Measurements from ENCODE around the gene EFHC1. TPM values are rescaled to one million over a fixed set of nuclear protein-coding genes. Genes with fewer than 3 reads are reported as not detected.

Gene EFHC1
- polyA plus RNA-seq, 4 donors, result 10.4 to 23.8 (median 19.7) TPM

DNA sequence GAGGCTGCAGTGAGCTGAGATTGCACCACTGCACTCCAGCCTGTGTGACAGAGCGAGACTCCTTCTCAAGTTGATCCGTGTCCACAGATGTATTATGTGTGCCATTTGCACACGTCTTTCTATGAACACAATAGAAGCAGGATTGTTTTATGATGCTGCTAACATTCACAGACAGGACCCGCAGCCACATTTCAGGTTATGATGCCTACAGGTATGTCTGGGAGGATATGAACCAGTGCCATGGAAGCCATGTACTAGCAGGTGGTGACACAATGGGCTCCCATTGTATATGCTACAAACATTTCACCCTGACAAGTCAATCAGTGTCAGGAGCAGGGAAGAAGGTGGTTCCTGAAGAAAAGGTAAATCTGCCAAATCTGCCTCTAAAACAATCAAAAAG lies 152.4 kb downstream of the EFHC1 start:
- Histone ChIP-seq H3K4me1 (ENCODE audit: control insufficient read depth in 3 of 3, insufficient read depth in 2 of 3, low read depth in 1 of 3, low read length in 2 of 3) (peaks cover 3 to 58% (median 21%) of the 10 kb centered on the region in 3 donors), H3K9me3 (ENCODE audit: control insufficient read depth in 2 of 2, insufficient read depth in 1 of 2, low read depth in 1 of 2, low read length in 1 of 2) (no peaks in the 10 kb centered on the region), H3K4me3 (ENCODE audit: low read depth in 1 of 3, low read length in 3 of 3) (no peak overlapping the region), H3K36me3 (ENCODE audit: control insufficient read depth in 3 of 3, insufficient read depth in 2 of 3, low read depth in 1 of 3, low read length in 3 of 3) (peaks cover 0 to 12% (median 0%) of the 10 kb centered on the region in 3 donors), H3K27me3 (ENCODE audit: control insufficient read depth in 3 of 3, insufficient read depth in 3 of 3, low read length in 3 of 3) (no peaks in the 10 kb centered on the region), H3K27ac (ENCODE audit: low read depth in 1 of 3, low read length in 2 of 3) (no peak overlapping the region)
- WGBS, 3 donors, result 95 to 99% (median 95%) methylated on average over 4 of the region's 4 CpGs
- no peak for DNase-seq
- no peak for FAIRE-seq

GRCh38 chr6:52573295-52573694 lies 153.2 kb downstream of the EFHC1 start:
- H3K27ac ChIP-seq (ENCODE audit: low read depth in 1 of 3, low read length in 2 of 3), result peak overlapping the region in 1 of 3 donors; percentile 52
- H3K4me3 ChIP-seq (ENCODE audit: low read depth in 1 of 3, low read length in 3 of 3), result no peak overlapping the region
- DNase-seq (no peak), FAIRE-seq (no peak)
- peaks cover 3 to 60% (median 14%) of the 10 kb centered on the region in 3 donors for H3K4me1 ChIP-seq (ENCODE audit: control insufficient read depth in 3 of 3, insufficient read depth in 2 of 3, low read depth in 1 of 3, low read length in 2 of 3)
- WGBS, 3 donors, result 46 to 83% (median 64%) methylated on average over 2 of the region's 2 CpGs
- peaks cover 0 to 9% (median 0%) of the 10 kb centered on the region in 3 donors for H3K36me3 ChIP-seq (ENCODE audit: control insufficient read depth in 3 of 3, insufficient read depth in 2 of 3, low read depth in 1 of 3, low read length in 3 of 3)
- no peaks in the 10 kb centered on the region for H3K9me3 ChIP-seq (ENCODE audit: control insufficient read depth in 2 of 2, insufficient read depth in 1 of 2, low read depth in 1 of 2, low read length in 1 of 2)
- no peaks in the 10 kb centered on the region for H3K27me3 ChIP-seq (ENCODE audit: control insufficient read depth in 3 of 3, insufficient read depth in 3 of 3, low read length in 3 of 3)

Other genes with a start within 250 kb of the EFHC1 start
- under 1 TPM in 2 of 4 donors, not detected in 2; 0.03 to 0.19 TPM for gene IL17A, start 234.0 kb upstream of the EFHC1 start, polyA plus RNA-seq
- 1 to 10 TPM in 1 of 4 donors, not detected in 3; 1.2 TPM for gene IL17F, start 175.8 kb upstream of the EFHC1 start, polyA plus RNA-seq
- 10 to 100 TPM in 3 of 4 donors, 1 to 10 TPM in 1; 9.4 to 58.0 (median 29.0) TPM for gene MCM3, start 135.6 kb upstream of the EFHC1 start, polyA plus RNA-seq
- gene PAQR8, start 58.2 kb upstream of the EFHC1 start, polyA plus RNA-seq, result 10 to 100 TPM; 14.1 to 78.4 (median 28.6) TPM
- 10 to 100 TPM in 2 of 4 donors, 1 to 10 TPM in 2; 2.7 to 66.0 (median 8.5) TPM for gene TRAM2, start 156.7 kb downstream of the EFHC1 start, polyA plus RNA-seq